OCI-LY3 (cell line): ENCODE measurements around the gene FSTL4.

ENCODE experiments used
- H2AFZ ChIP-seq: fragments of 200-600, 300-600 bp; shearing (Covaris generic); 2 replicates; pipeline ENCODE4 v1.6.0; 2014; ENCODE audit warnings: antibody characterized with exemption, low read depth, low read length
- H3K27ac ChIP-seq: fragments of 200-600, 300-600 bp; sonication (generic); 2 replicates; pipeline ENCODE4 v1.5.1; 2014; ENCODE audit warnings: mild to moderate bottlenecking, low read length, moderate library complexity, mixed read lengths
- H3K27me3 ChIP-seq: fragments of 200-600, 300-600 bp; sonication (generic); 2 replicates; pipeline ENCODE4 v1.6.1; 2014; ENCODE audit warnings: low read depth, low read length, mixed read lengths
- H3K36me3 ChIP-seq: fragments of 200-600, 300-600 bp; sonication (generic); replicated peaks from 2 replicates; pipeline ENCODE3; 2014; ENCODE audit warnings: low read depth, low read length, mixed read lengths
- H3K4me1 ChIP-seq: fragments of 300-600, 200-600 bp; sonication (generic); 2 replicates; pipeline ENCODE4 v1.6.1; 2014; ENCODE audit warnings: low read length, mixed read lengths
- H3K4me2 ChIP-seq: fragments of 200-600, 300-600 bp; sonication (generic); 2 replicates; pipeline ENCODE4 v1.6.1; 2014; ENCODE audit warnings: low read length, mixed read lengths
- H3K4me3 ChIP-seq: fragments of 300-600, 200-600 bp; sonication (generic); 2 replicates; pipeline ENCODE4 v1.5.1; 2014; ENCODE audit warnings: antibody characterized with exemption, mild to moderate bottlenecking, low read length, moderate library complexity
- H3K79me2 ChIP-seq: fragments of 300-600, 200-600 bp; shearing (Covaris generic); 2 replicates; pipeline ENCODE4 v1.6.1; 2014; ENCODE audit warnings: mild to moderate bottlenecking, low read length, mixed read lengths
- H3K9ac ChIP-seq: fragments of 300-600, 200-600 bp; shearing (Covaris generic); 2 replicates; pipeline ENCODE4 v1.6.0; 2014; ENCODE audit warnings: mild to moderate bottlenecking, low read length, moderate library complexity
- H3K9me3 ChIP-seq: fragments of 200-600, 300-600 bp; shearing (Covaris generic); 2 replicates; pipeline ENCODE4 v1.6.1; 2014; ENCODE audit warnings: low read length, mixed read lengths; ENCODE audit not compliant: insufficient read depth
- H4K20me1 ChIP-seq: fragments of 200-600, 300-600 bp; sonication (generic); 2 replicates; pipeline ENCODE4 v1.6.1; 2016; ENCODE audit warnings: low read length, mixed read lengths; ENCODE audit not compliant: insufficient read depth
- CTCF ChIP-seq: fragments of 200-600, 300-600 bp; sonication (generic); IDR thresholded peaks from 2 replicates; pipeline ENCODE4 v1.5.1; 2014; ENCODE audit warnings: antibody characterized with exemption, low read length, low read depth
- EZH2phosphoT487 ChIP-seq: fragments of 200-600 bp; shearing (Covaris generic); IDR thresholded peaks from 2 replicates; pipeline ENCODE4 v1.6.1; 2018; ENCODE audit warnings: antibody characterized with exemption, mixed run types, low read depth

FSTL4 gene

GRCh38 chr5:133261993-133262392, 350.3 kb downstream of the FSTL4 start:
- Histone ChIP-seq H3K9ac (no peak overlapping the region), H3K4me1 (peaks cover 22% of the 10 kb centered on the region), H3K79me2 (no peaks in the 10 kb centered on the region), H3K9me3 (no peaks in the 10 kb centered on the region), H3K27ac (no peak overlapping the region), H3K4me3 (no peak overlapping the region), H3K27me3 (no peaks in the 10 kb centered on the region), H4K20me1 (no peaks in the 10 kb centered on the region), H3K36me3 (no peaks in the 10 kb centered on the region), H2AFZ (no peak overlapping the region), H3K4me2 (no peak overlapping the region)
- no peak for TF ChIP-seq CTCF
- TF ChIP-seq EZH2phosphoT487 = no peak

- Histone ChIP-seq H3K27ac (no peak overlapping the region), H3K36me3 (no peaks in the 10 kb centered on the region), H3K9me3 (no peaks in the 10 kb centered on the region), H3K79me2 (no peaks in the 10 kb centered on the region), H3K4me3 (no peak overlapping the region), H3K4me1 (peaks cover 17% of the 10 kb centered on the region), H3K4me2 (no peak overlapping the region), H3K27me3 (no peaks in the 10 kb centered on the region), H2AFZ (no peak overlapping the region), H3K9ac (no peak overlapping the region), H4K20me1 (no peaks in the 10 kb centered on the region)
- TF ChIP-seq CTCF (no peak), EZH2phosphoT487 (no peak)
Measured at GRCh38 chr5:133260715-133261114, 351.6 kb downstream of the FSTL4 start.

GRCh38 chr5:133259199-133259997, 352.9 kb downstream of the FSTL4 start:
- Histone ChIP-seq H3K79me2 (no peaks in the 10 kb centered on the region), H3K4me2 (no peak overlapping the region), H3K9me3 (no peaks in the 10 kb centered on the region), H4K20me1 (no peaks in the 10 kb centered on the region), H3K27me3 (no peaks in the 10 kb centered on the region), H3K4me1 (0 out of 2 replicates have a peak, but pooled peaks cover 3% of the 10 kb centered on the region), H3K27ac (no peak overlapping the region), H2AFZ (no peak overlapping the region), H3K4me3 (no peak overlapping the region), H3K36me3 (no peaks in the 10 kb centered on the region), H3K9ac (no peak overlapping the region)
- TF ChIP-seq EZH2phosphoT487 (no peak), CTCF (no peak)

- no peaks in the 10 kb centered on the region for H3K79me2 ChIP-seq
- H3K4me2 ChIP-seq = no peak overlapping the region
- TF ChIP-seq CTCF = no peak
- TF ChIP-seq EZH2phosphoT487 = no peak
- no peaks in the 10 kb centered on the region for H3K4me1 ChIP-seq
- no peak overlapping the region for H2AFZ ChIP-seq
- H3K4me3 ChIP-seq = no peak overlapping the region
- no peaks in the 10 kb centered on the region for H3K27me3 ChIP-seq
- H4K20me1 ChIP-seq = no peaks in the 10 kb centered on the region
- no peaks in the 10 kb centered on the region for H3K36me3 ChIP-seq
- H3K27ac ChIP-seq = no peak overlapping the region
- no peak overlapping the region for H3K9ac ChIP-seq
- H3K9me3 ChIP-seq = no peaks in the 10 kb centered on the region
Measured at GRCh38 chr5:133257977-133258376, 354.4 kb downstream of the FSTL4 start.
